HepG2 (cell line): ENCODE data around the gene FAT4. TPM values are rescaled to one million over a fixed set of nuclear protein-coding genes. Genes with fewer than 3 reads are reported as not detected.

Experiments used
- ATAC-seq: fragments of 200-7000 bp; cut with Tn5 transposase; 3 replicates; pipeline ENCODE4 v1.9.1; 2020; ENCODE audit warnings: mild to moderate bottlenecking, moderate library complexity
- BruUV-seq: library from RNA; stranded (reverse); fragments of 400-500 nt; replicated peaks from 2 replicates; lab custom pipeline; 2021; lab: Mats Ljungman, UMichigan
- CTCF ChIA-PET: fragments of 300-600 bp; formaldehyde crosslinking; extraction: SDS; loops from one replicate; lab custom pipeline; 2021; ENCODE audit warnings: low total read pairs, inconsistent platforms, low intra/inter-chr PET ratio; lab: Yijun Ruan, JAX
- POLR2A ChIA-PET: fragments of 350-600 bp; sonication (Branson Sonifier 250); formaldehyde crosslinking; loops from one replicate; lab custom pipeline; 2020; ENCODE audit warnings: antibody characterized with exemption, inconsistent platforms; lab: Yijun Ruan, JAX
- DNase-seq: peaks from one replicate; pipeline ENCODE4 v3.0.0-alpha.2; 2015; ENCODE audit warnings: low spot score
- FAIRE-seq: peaks from 3 replicates; lab custom pipeline; 2011; peaks lifted over from hg19 to GRCh38; lab: Jason Lieb, UNC
- H2AFZ ChIP-seq: one replicate; pipeline ENCODE4 v1.6.1; 2011; ENCODE audit warnings: low read length, inconsistent platforms
- H3K27ac ChIP-seq: fragments of 300-600 bp; 3 replicates; pipeline ENCODE4 v1.8.0; 2011; ENCODE audit warnings: mixed run types, mild to moderate bottlenecking, mixed read lengths, low read length, inconsistent platforms; ENCODE audit not compliant: insufficient read depth; ENCODE audit errors: extremely low read length
- H3K27me3 ChIP-seq, 2 experiments: fragments of 200-600 bp in 1 of 2; 2 replicates in 1 of 2; 3 replicates in 1 of 2; pipeline versions ENCODE4 v1.6.0 to v1.8.0; 2011; ENCODE audit warnings: low read length in 2 of 2, mild to moderate bottlenecking in 2 of 2, moderate library complexity in 2 of 2, inconsistent platforms in 1 of 2; ENCODE audit not compliant: insufficient read depth in 2 of 2, control insufficient read depth in 1 of 2
- H3K36me3 ChIP-seq, 2 experiments: fragments of 200-600 bp in 1 of 2; replicated peaks in 1 of 2; 2 replicates in 1 of 2; 3 replicates in 1 of 2; pipeline versions ENCODE4 v1.5.1 to v1.8.0; 2011; ENCODE audit warnings: low read length in 2 of 2, inconsistent platforms in 1 of 2; ENCODE audit not compliant: insufficient read depth in 2 of 2, control insufficient read depth in 1 of 2
- H3K4me1 ChIP-seq: 2 replicates; pipeline ENCODE4 v1.5.1; 2012; ENCODE audit warnings: low read length, inconsistent platforms; ENCODE audit not compliant: insufficient read depth
- H3K4me2 ChIP-seq: 2 replicates; pipeline ENCODE4 v1.6.0; 2011; ENCODE audit warnings: low read depth, low read length, inconsistent platforms
- H3K4me3 ChIP-seq, 3 experiments: fragments of 200-600 bp in 1 of 3; sonication (generic), shearing (Covaris generic) in 1 of 3; replicated peaks in 1 of 3; 2 replicates each; pipeline ENCODE4 v1.5.1; 2011 to 2016; ENCODE audit warnings: low read length in 3 of 3, inconsistent platforms in 2 of 3, low read depth in 2 of 3, mild to moderate bottlenecking in 2 of 3, control low read depth in 1 of 3, mixed read lengths in 1 of 3; ENCODE audit not compliant: insufficient read depth in 1 of 3
- H3K79me2 ChIP-seq: one replicate; pipeline ENCODE4 v1.6.1; 2011; ENCODE audit warnings: low read length, inconsistent platforms; ENCODE audit not compliant: insufficient read depth
- H3K9ac ChIP-seq: 2 replicates; pipeline ENCODE4 v1.6.0; 2011; ENCODE audit warnings: mild to moderate bottlenecking, low read depth, low read length, inconsistent platforms; ENCODE audit not compliant: insufficient read depth
- H3K9me3 ChIP-seq: 2 replicates; pipeline ENCODE4 v1.5.1; 2012; ENCODE audit warnings: mild to moderate bottlenecking, low read length
- H4K20me1 ChIP-seq: 2 replicates; pipeline ENCODE4 v1.6.0; 2011; ENCODE audit warnings: inconsistent platforms, mild to moderate bottlenecking, low read length, moderate library complexity; ENCODE audit not compliant: insufficient read depth
- CBFB ChIP-seq: sonication (generic); formaldehyde crosslinking; IDR thresholded peaks from 2 replicates; pipeline ENCODE4 v1.4.0; 2020; ENCODE audit warnings: missing genetic modification reagents
- FOSL1 ChIP-seq: sonication (generic); formaldehyde crosslinking; IDR thresholded peaks from 2 replicates; pipeline ENCODE4 v1.9.0; 2021; ENCODE audit warnings: missing genetic modification reagents, borderline replicate concordance
- GABPB1 ChIP-seq: IDR thresholded peaks from 2 replicates; pipeline ENCODE4 v1.6.1; 2016; ENCODE audit warnings: mild to moderate bottlenecking, missing genetic modification reagents, moderate library complexity, missing compliant biosample characterization
- GTF3A ChIP-seq: sonication (generic); formaldehyde crosslinking; conservative IDR thresholded peaks from 2 replicates; pipeline ENCODE4 v1.4.0; 2020; ENCODE audit warnings: mild to moderate bottlenecking, missing genetic modification reagents
- JUND ChIP-seq: sonication (generic); formaldehyde crosslinking; IDR thresholded peaks from 2 replicates; pipeline ENCODE4 v1.8.0; 2022; ENCODE audit warnings: mild to moderate bottlenecking, missing genetic modification reagents
- NFATC3 ChIP-seq: sonication (generic); formaldehyde crosslinking; IDR thresholded peaks from 2 replicates; pipeline ENCODE4 v1.5.1; 2020; ENCODE audit warnings: mild to moderate bottlenecking, missing genetic modification reagents
- PHF8 ChIP-seq: sonication (generic); formaldehyde crosslinking; IDR thresholded peaks from 2 replicates; pipeline ENCODE4 v1.5.0; 2020; ENCODE audit warnings: missing genetic modification reagents
- SKI ChIP-seq: fragments of 450-650 bp; IDR thresholded peaks from one replicate; pipeline ENCODE4 v1.6.1; 2018; ENCODE audit warnings: mild to moderate bottlenecking; ENCODE audit not compliant: partially characterized antibody
- SMAD9 ChIP-seq: sonication (generic); formaldehyde crosslinking; IDR thresholded peaks from 2 replicates; pipeline ENCODE4 v1.5.1; 2020; ENCODE audit warnings: mild to moderate bottlenecking, missing genetic modification reagents
- SP2 ChIP-seq: sonication (generic); formaldehyde crosslinking; IDR thresholded peaks from 2 replicates; pipeline ENCODE4 v1.5.1; 2020; ENCODE audit warnings: mild to moderate bottlenecking, missing genetic modification reagents
- ZMYM4 ChIP-seq: sonication (generic); formaldehyde crosslinking; IDR thresholded peaks from 2 replicates; pipeline ENCODE4 v1.8.1; 2023; ENCODE audit warnings: mild to moderate bottlenecking, missing genetic modification reagents
- ZNF138 ChIP-seq: sonication (generic); formaldehyde crosslinking; IDR thresholded peaks from 2 replicates; pipeline ENCODE4 v1.5.0; 2020; ENCODE audit warnings: mild to moderate bottlenecking, low read depth, missing genetic modification reagents
- ZNF230 ChIP-seq: sonication (generic); formaldehyde crosslinking; IDR thresholded peaks from 2 replicates; pipeline ENCODE4 v1.4.0; 2020; ENCODE audit warnings: mild to moderate bottlenecking, missing genetic modification reagents
- ZNF232 ChIP-seq: sonication (generic); formaldehyde crosslinking; IDR thresholded peaks from 2 replicates; pipeline ENCODE4 v1.4.0; 2020; ENCODE audit warnings: missing genetic modification reagents, borderline replicate concordance
- ZNF256 ChIP-seq: sonication (generic); formaldehyde crosslinking; conservative IDR thresholded peaks from 2 replicates; pipeline ENCODE4 v1.4.0; 2020; ENCODE audit warnings: missing genetic modification reagents
- ZNF713 ChIP-seq: sonication (generic); formaldehyde crosslinking; IDR thresholded peaks from 2 replicates; pipeline ENCODE4 v1.4.0; 2020; ENCODE audit warnings: mild to moderate bottlenecking, missing genetic modification reagents
- WGBS: methylation state at CpG from one replicate; pipeline ENCODE4 v1.1.6; 2017; ENCODE audit warnings: low lambda C conversion rate; 5-methylcytosine and 5-hydroxymethylcytosine counted together
- in situ Hi-C: cut with HindIII; loops from 2 replicates; pipeline ENCODE4 v1.10.0; 2017; ENCODE audit warnings: low pct_unique_long_range_greater_than_20kb; ENCODE audit not compliant: extremely low pct_ligation_motif_present
- intact Hi-C: fragments of 100-400 bp; cut with micrococcal nuclease; formaldehyde crosslinking; loops from one replicate; pipeline ENCODE4 v1.10.0; 2022; ENCODE audit not compliant: unreplicated experiment
- polyA plus RNA-seq, 8 experiments: library from polyadenylated mRNA; depleted of rRNA in 3 of 8; stranded (reverse) in 7 of 8; unstranded in 1 of 8; fragments of >200 nt; fragmentation: Illumina TruSeq in 4 of 8; extraction: Trizol in 4 of 8; gene quantifications; 2 replicates each; pipeline versions ENCODE4 v1.2.1 to v1.2.3, GENCODE V29; 2011 to 2016; ENCODE audit warnings: low read depth in 4 of 8, missing spikeins in 1 of 8, mixed read lengths in 1 of 8; ENCODE audit not compliant: insufficient read depth in 1 of 8
- total RNA-seq, 5 experiments: library from RNA; depleted of rRNA; stranded (reverse); fragments of >200 nt; fragmentation: Illumina TruSeq; extraction: Trizol; gene quantifications; 2 replicates each; pipeline ENCODE4 v1.2.3, GENCODE V29; 2016; ENCODE audit warnings: low read depth in 1 of 5
- TF ChIP-seq, protein P1 (sequence below): sonication (generic); formaldehyde crosslinking; conservative IDR thresholded peaks from 2 replicates; pipeline ENCODE4 v1.8.0; 2022; ENCODE audit warnings: low read depth, missing genetic modification reagents
- TF ChIP-seq, protein P2 (sequence below): sonication (generic); formaldehyde crosslinking; IDR thresholded peaks from 2 replicates; pipeline ENCODE4 v1.4.0; 2020; ENCODE audit warnings: mild to moderate bottlenecking, low read depth, missing genetic modification reagents
- TF ChIP-seq, protein P3 (sequence below): IDR thresholded peaks from 2 replicates; pipeline ENCODE4 v1.6.1; 2012; ENCODE audit warnings: inconsistent platforms
- TF ChIP-seq, protein P4 (sequence below), 2 experiments: sonication (generic) in 1 of 2; formaldehyde crosslinking in 1 of 2; IDR thresholded peaks; 2 replicates each; pipeline versions ENCODE4 v1.4.0 to v1.6.1; 2018 to 2020; ENCODE audit warnings: missing genetic modification reagents in 2 of 2, borderline replicate concordance in 1 of 2, low read depth in 1 of 2, mild to moderate bottlenecking in 1 of 2, missing biosample characterization in 1 of 2

The FAT4 gene
- total and polyA plus RNA-seq, 2 of the 13 experiments (the other 11 are each of a cell fraction or from before 2014, with no cell fraction given) = 0.27 to 1.2 TPM

DNA sequence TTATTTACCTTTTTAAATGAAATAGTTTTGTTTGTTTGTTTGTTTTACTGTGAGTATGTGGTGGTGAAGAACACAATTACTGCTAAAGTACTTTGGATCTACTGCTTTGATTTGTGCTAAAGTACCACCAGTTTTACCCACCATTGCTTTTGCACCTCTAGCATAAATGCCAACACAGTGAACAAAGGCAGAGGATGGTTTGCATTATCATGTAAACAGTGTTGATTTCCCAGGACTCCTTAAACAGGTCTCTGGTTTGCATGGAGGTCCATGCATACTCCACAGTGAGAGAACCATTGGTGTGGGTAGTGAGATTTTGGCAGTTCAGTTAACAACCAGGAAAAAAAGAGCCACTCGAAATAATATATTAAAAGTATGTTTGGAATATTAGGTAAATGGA is 11.0 kb downstream of the FAT4 start:
- CTCF ChIA-PET = no interaction called here
- no peak for ATAC-seq

DNA sequence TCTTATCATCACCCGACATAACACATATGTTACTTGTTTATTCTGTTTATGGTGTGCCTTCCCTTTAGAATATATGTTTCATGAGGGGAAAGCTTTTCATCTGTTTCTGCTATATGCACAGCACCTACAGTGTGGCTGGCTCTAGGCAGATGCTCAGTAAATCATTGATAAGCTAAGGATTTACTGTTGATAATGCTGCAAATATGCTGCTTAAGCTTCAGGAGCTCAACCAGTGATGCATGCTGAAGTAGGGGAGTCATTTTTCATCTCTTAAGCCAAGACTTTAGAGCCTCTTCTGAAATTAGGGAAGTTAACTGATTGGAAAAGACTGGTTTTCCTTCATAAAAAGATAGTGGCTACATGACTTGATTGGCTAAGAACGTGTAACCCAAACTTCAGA is 16.4 kb downstream of the FAT4 start:
- no peak for ATAC-seq
- no peaks in the 10 kb centered on the region for H4K20me1 ChIP-seq
- no peak for DNase-seq
- H3K4me2 ChIP-seq = no peak overlapping the region
- POLR2A ChIA-PET = no interaction called here
- no peaks in the 10 kb centered on the region for H3K36me3 ChIP-seq
- no TSS peak for BruUV-seq
- no peak overlapping the region for H3K27ac ChIP-seq
- WGBS = 65% methylated on average over 2 of the region's 2 CpGs
- no peak overlapping the region for H3K4me3 ChIP-seq
- no peaks in the 10 kb centered on the region for H3K4me1 ChIP-seq
- no peaks in the 10 kb centered on the region for H3K27me3 ChIP-seq
- CTCF ChIA-PET = no interaction called here
- no peaks in the 10 kb centered on the region for H3K9me3 ChIP-seq
- no peak overlapping the region for H3K9ac ChIP-seq
- H2AFZ ChIP-seq = no peak overlapping the region
- H3K79me2 ChIP-seq = no peaks in the 10 kb centered on the region
- in situ Hi-C loops (no loop called here), intact Hi-C loops (no loop called here)
- no peak for FAIRE-seq
- TF ChIP-seq, protein P1, sequence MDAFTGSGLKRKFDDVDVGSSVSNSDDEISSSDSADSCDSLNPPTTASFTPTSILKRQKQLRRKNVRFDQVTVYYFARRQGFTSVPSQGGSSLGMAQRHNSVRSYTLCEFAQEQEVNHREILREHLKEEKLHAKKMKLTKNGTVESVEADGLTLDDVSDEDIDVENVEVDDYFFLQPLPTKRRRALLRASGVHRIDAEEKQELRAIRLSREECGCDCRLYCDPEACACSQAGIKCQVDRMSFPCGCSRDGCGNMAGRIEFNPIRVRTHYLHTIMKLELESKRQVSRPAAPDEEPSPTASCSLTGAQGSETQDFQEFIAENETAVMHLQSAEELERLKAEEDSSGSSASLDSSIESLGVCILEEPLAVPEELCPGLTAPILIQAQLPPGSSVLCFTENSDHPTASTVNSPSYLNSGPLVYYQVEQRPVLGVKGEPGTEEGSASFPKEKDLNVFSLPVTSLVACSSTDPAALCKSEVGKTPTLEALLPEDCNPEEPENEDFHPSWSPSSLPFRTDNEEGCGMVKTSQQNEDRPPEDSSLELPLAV (CRISPR knock-in tag) = no peak
- TF ChIP-seq GTF3A = no peak
- no peak for TF ChIP-seq ZNF232 (CRISPR knock-in tag)
- TF ChIP-seq FOSL1 (CRISPR knock-in tag) = no peak
- TF ChIP-seq, protein P2, sequence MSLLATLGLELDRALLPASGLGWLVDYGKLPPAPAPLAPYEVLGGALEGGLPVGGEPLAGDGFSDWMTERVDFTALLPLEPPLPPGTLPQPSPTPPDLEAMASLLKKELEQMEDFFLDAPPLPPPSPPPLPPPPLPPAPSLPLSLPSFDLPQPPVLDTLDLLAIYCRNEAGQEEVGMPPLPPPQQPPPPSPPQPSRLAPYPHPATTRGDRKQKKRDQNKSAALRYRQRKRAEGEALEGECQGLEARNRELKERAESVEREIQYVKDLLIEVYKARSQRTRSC = no peak
- TF ChIP-seq ZNF713 = no peak
- no peak for TF ChIP-seq ZMYM4 (CRISPR knock-in tag)
- no peak for TF ChIP-seq SMAD9
- no peak for TF ChIP-seq ZNF138 (CRISPR knock-in tag)
- TF ChIP-seq, protein P3, sequence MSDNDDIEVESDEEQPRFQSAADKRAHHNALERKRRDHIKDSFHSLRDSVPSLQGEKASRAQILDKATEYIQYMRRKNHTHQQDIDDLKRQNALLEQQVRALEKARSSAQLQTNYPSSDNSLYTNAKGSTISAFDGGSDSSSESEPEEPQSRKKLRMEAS = no peak
- TF ChIP-seq, protein P4, sequence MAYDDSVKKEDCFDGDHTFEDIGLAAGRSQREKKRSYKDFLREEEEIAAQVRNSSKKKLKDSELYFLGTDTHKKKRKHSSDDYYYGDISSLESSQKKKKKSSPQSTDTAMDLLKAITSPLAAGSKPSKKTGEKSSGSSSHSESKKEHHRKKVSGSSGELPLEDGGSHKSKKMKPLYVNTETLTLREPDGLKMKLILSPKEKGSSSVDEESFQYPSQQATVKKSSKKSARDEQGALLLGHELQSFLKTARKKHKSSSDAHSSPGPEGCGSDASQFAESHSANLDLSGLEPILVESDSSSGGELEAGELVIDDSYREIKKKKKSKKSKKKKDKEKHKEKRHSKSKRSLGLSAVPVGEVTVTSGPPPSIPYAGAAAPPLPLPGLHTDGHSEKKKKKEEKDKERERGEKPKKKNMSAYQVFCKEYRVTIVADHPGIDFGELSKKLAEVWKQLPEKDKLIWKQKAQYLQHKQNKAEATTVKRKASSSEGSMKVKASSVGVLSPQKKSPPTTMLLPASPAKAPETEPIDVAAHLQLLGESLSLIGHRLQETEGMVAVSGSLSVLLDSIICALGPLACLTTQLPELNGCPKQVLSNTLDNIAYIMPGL (CRISPR knock-in tag; IDR thresholded peaks at IDR 0.05; ENCODE audit: borderline replicate concordance in 1 of 2, low read depth in 1 of 2) = no peak

More for the DNA sequence above, 11.0 kb downstream of the FAT4 start:
- TF ChIP-seq SKI = no peak
- TF ChIP-seq ZNF256 (CRISPR knock-in tag) = no peak
- no peak for TF ChIP-seq ZNF230 (CRISPR knock-in tag)
- TF ChIP-seq CBFB (CRISPR knock-in tag) = no peak
- no peak for TF ChIP-seq SP2 (CRISPR knock-in tag)
- TF ChIP-seq GABPB1 (CRISPR knock-in tag) = no peak
- no peak for TF ChIP-seq JUND
- no peak for TF ChIP-seq NFATC3 (CRISPR knock-in tag)
- no peak for TF ChIP-seq PHF8 (CRISPR knock-in tag)
- H3K79me2 ChIP-seq = no peaks in the 10 kb centered on the region
- BruUV-seq = no TSS peak
- no peak overlapping the region for H3K9ac ChIP-seq
- 71% methylated on average over 1 of the region's 1 CpG for WGBS
- H3K27ac ChIP-seq = no peak overlapping the region
- H3K4me1 ChIP-seq = no peaks in the 10 kb centered on the region
- H2AFZ ChIP-seq = no peak overlapping the region
- no peak overlapping the region for H3K4me2 ChIP-seq
- H3K36me3 ChIP-seq = no peaks in the 10 kb centered on the region
- H4K20me1 ChIP-seq = no peaks in the 10 kb centered on the region
- H3K27me3 ChIP-seq = no peaks in the 10 kb centered on the region
- intact Hi-C loops = no loop called here
- no peak for FAIRE-seq
- H3K4me3 ChIP-seq = no peak overlapping the region
- in situ Hi-C loops = no loop called here
- H3K9me3 ChIP-seq = no peaks in the 10 kb centered on the region
- no peak for DNase-seq
- POLR2A ChIA-PET = no interaction called here
